HS-5 (cell line): ENCODE data around the gene CD69.

ENCODE experiments used
- DNase-seq: peaks from one replicate; pipeline ENCODE4 v3.0.0-alpha.2; 2012; ENCODE audit warnings: low read depth

Gene CD69

GRCh38 chr12:9760699-9761418 is at the start of gene CD69:
Gene CD69, minus strand, starts transcription at chr12:9760901. Its CDS starts 81 bp downstream, at chr12:9760820.
- DNase-seq, result no peak

- DNase-seq, result no peak
Measured at GRCh38 chr12:9809866-9810265, 49.2 kb upstream of the CD69 start.

- no peak for DNase-seq
Measured at GRCh38 chr12:9809338-9809737, 48.6 kb upstream of the CD69 start.

GRCh38 chr12:9808504-9808903 is 47.8 kb upstream of the CD69 start:
- DNase-seq, result no peak

- DNase-seq, result no peak
Measured at GRCh38 chr12:9806714-9807113, 46.0 kb upstream of the CD69 start.

GRCh38 chr12:9805883-9806282 is 45.2 kb upstream of the CD69 start:
- no peak for DNase-seq

- DNase-seq, result no peak
Measured at GRCh38 chr12:9799961-9800360, 39.3 kb upstream of the CD69 start.

GRCh38 chr12:9797722-9798619 is 37.3 kb upstream of the CD69 start:
- no peak for DNase-seq

- DNase-seq, result no peak
Measured at GRCh38 chr12:9796971-9797370, 36.3 kb upstream of the CD69 start.

- no peak for DNase-seq
Measured at GRCh38 chr12:9796346-9796745, 35.6 kb upstream of the CD69 start.

GRCh38 chr12:9795945-9796344 is 35.2 kb upstream of the CD69 start:
- DNase-seq, result no peak

GRCh38 chr12:9794484-9795093 is 33.9 kb upstream of the CD69 start:
- DNase-seq, result no peak

- DNase-seq, result no peak
Measured at GRCh38 chr12:9793779-9794395, 33.2 kb upstream of the CD69 start.

- DNase-seq, result peak; percentile 85
Measured at GRCh38 chr12:9792961-9793617, 32.4 kb upstream of the CD69 start.

GRCh38 chr12:9792185-9792900 is 31.6 kb upstream of the CD69 start:
- no peak for DNase-seq

- DNase-seq, result no peak
Measured at GRCh38 chr12:9786726-9787717, 26.3 kb upstream of the CD69 start.

GRCh38 chr12:9784816-9785215 is 24.1 kb upstream of the CD69 start:
- no peak for DNase-seq

- DNase-seq, result no peak
Measured at GRCh38 chr12:9784326-9784725, 23.6 kb upstream of the CD69 start.

GRCh38 chr12:9782547-9783382 is 22.1 kb upstream of the CD69 start:
- no peak for DNase-seq
